ENCODE results near the gene SYNGR2. TPM values are rescaled to one million over a fixed set of nuclear protein-coding genes. Genes with fewer than 3 reads are reported as not detected.

SYNGR2 gene
- 134 TPM for polyA plus RNA-seq (ENCODE audit: insufficient read length)

- peak; percentile 65 for DNase-seq
These were observed at the start of gene SYNGR2 for GRCh38 chr17:78168242-78168902. Gene SYNGR2 (plus strand): TSS chr17:78168581. CDS start chr17:78168617, 36 bp downstream.

- DNase-seq, result no peak
These were observed 49.6 kb upstream of the SYNGR2 start for GRCh38 chr17:78118801-78119241.

GRCh38 chr17:78120537-78120936 lies 47.8 kb upstream of the SYNGR2 start:
- DNase-seq, result no peak

- no peak for DNase-seq
These were observed 47.2 kb upstream of the SYNGR2 start for GRCh38 chr17:78120971-78121800.

- no peak for DNase-seq
These were observed 46.6 kb upstream of the SYNGR2 start for GRCh38 chr17:78121801-78122215.

- DNase-seq, result no peak
These were observed 46.0 kb upstream of the SYNGR2 start for GRCh38 chr17:78122216-78122930.

- DNase-seq, result no peak
These were observed 45.5 kb upstream of the SYNGR2 start for GRCh38 chr17:78122931-78123249.

- no peak for DNase-seq
These were observed 45.0 kb upstream of the SYNGR2 start for GRCh38 chr17:78123258-78123929.

GRCh38 chr17:78124081-78124835 lies 44.1 kb upstream of the SYNGR2 start:
- DNase-seq, result no peak

- no peak for DNase-seq
These were observed 43.6 kb upstream of the SYNGR2 start for GRCh38 chr17:78124836-78125137.

GRCh38 chr17:78125138-78125913 lies 43.1 kb upstream of the SYNGR2 start:
- no peak for DNase-seq

- DNase-seq, result no peak
These were observed 42.1 kb upstream of the SYNGR2 start for GRCh38 chr17:78125976-78126894.

- DNase-seq, result no peak
These were observed 41.5 kb upstream of the SYNGR2 start for GRCh38 chr17:78126895-78127238.

- DNase-seq, result no peak
These were observed 41.0 kb upstream of the SYNGR2 start for GRCh38 chr17:78127239-78127887.

- no peak for DNase-seq
These were observed 40.4 kb upstream of the SYNGR2 start for GRCh38 chr17:78127888-78128550.

GRCh38 chr17:78128551-78129350 lies 39.6 kb upstream of the SYNGR2 start, which contains the start of gene TMC6:
Gene TMC6 (minus strand): TSS chr17:78128755. CDS start chr17:78126832, 1,923 bp downstream.
- no peak for DNase-seq

- DNase-seq, result no peak
These were observed 38.9 kb upstream of the SYNGR2 start for GRCh38 chr17:78129351-78130089.

GRCh38 chr17:78130090-78130436 lies 38.3 kb upstream of the SYNGR2 start:
- no peak for DNase-seq

Data from hindlimb muscle (tissue), 1 donor.